GM19452 (cell line): ENCODE results near the gene NCF4.

ENCODE experiments used
- ATAC-seq: cut with Tn5 transposase; IDR thresholded peaks from one replicate; pipeline ENCODE4 v1.9.1; 2021; ENCODE audit not compliant: unreplicated experiment

Gene NCF4

DNA sequence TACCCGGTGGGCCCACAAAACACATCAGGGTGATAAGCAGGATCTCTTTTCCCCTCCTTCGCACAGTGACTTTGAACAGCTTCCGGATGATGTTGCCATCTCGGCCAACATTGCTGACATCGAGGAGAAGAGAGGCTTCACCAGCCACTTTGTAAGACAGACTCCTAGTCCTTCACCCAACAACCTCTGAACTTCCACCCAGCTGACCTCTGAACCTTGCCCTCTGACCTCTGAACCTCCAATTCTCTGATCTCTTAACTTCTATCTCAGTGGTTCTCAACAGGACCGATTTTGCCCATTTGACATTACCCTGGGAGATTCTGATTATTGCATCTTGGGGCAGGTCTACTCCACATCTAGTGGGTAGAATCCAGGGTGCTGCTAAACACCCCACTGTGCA, 3.2 kb downstream of the NCF4 start:
- no peak for ATAC-seq

DNA sequence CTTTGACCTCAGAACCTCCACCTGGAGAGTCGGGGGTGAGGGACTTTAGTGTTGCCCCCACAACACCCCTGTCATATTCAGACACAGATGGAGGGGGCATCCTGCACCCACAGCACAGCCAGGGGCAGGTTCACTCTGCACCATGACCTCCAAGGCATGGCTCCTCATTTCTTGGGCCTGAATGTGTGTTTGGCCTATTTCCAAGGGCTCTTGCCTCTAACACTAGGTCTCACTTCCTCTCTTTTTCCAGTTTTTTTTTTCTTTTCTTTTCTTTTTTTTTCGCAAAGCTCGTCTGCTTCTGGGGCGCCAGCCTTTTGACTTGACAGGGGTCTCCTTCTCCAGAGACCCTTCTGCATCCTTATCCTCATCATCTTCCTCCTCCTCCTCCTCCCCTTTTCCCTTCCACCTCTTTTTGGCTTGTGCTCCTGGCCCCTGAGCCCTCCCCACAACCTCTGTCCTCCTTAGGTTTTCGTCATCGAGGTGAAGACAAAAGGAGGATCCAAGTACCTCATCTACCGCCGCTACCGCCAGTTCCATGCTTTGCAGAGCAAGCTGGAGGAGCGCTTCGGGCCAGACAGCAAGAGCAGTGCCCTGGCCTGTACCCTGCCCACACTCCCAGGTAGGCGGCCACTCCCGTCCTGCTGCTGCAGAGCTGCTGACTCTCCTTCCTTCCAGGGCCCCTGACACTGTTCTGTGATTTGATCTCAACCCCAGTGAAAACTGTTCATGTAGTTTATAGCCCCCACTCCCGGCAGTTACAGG, 3.8 kb downstream of the NCF4 start:
- no peak for ATAC-seq

DNA sequence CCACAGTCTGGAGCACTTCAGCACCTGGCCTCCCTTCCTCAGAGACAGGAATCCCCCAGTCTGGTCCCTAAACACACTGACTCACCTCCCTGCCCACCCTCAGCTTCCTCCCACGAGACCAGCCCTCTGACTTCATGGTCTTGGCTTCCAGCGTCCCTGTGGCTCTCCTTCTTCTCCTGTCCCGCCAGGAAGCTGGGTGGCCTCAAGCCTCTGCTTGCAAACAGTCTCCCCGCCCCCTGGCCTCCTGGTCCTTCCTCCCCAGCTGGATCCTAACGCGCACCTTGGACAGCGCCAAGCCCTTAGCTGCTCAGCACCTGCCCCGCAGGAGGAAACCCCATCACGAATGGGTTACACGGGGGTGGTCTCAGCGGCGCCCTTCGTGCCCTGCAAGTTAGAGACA, 4.5 kb downstream of the NCF4 start:
- ATAC-seq, result no peak

DNA sequence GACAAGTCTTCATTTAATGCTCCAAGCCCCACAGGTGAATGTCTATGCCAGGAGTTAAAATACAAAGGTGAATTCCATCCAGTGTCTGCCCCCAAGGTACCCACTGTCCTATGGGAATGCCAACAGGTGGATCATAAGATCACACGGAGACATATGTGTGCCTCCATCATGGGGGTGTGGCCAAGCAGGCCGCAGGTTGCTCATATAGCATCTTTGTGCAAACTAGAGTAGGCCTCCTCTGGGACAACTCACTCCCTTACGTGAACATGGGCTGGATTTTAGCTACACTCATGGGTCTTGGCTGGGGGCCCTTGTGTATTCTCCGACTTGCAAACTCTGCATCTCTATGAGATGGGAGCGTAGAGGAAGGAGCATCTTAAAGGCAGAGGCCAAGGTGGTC, 6.9 kb downstream of the NCF4 start:
- ATAC-seq, result no peak

DNA sequence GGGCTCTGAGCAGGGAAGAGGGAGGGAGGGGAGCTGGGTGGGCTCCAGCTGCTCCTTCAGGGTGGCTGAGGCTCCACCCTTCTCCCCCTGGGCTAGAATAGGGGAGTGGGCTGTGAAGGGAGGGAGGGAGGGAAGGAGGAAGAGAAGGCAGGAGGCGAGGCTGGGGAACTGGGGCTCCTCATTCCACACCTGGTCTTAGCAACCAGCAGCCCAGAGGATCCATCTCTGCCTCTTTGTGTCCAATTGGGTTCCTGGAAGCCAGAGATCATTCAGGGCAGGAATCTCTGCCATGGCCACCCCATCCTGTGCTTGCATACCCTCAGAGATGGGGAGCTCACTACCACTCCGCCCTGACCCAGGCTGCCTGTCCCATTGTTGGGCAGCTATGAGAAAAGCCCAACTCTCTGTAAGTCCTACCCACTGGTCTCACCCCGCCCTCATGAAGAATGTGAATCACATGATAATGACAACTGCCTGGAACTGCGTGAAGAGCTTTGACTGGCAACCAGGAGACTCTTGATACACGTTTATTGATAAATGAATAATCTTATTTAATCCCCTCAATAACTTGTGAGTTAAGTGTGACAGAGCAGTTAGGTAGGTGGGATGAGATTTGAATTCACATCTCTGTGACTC, 7.9 kb downstream of the NCF4 start:
- ATAC-seq, result no peak

DNA sequence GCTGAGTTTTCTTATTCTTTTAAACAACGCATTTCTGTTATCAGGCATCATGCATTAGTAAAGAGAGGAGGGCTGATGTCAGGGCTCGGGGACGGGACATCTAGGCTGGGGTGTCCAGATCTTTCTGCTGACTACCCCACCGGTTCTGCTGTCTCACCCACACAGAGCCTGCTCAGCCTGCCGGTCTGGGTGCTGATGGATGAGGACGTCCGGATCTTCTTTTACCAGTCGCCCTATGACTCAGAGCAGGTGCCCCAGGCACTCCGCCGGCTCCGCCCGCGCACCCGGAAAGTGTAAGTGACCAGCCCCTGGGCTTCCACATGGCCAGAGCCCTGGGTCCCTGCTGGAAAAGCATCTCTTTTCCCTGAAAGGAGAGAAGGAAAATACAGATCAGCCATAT, 9.4 kb downstream of the NCF4 start:
- ATAC-seq, result no peak

DNA sequence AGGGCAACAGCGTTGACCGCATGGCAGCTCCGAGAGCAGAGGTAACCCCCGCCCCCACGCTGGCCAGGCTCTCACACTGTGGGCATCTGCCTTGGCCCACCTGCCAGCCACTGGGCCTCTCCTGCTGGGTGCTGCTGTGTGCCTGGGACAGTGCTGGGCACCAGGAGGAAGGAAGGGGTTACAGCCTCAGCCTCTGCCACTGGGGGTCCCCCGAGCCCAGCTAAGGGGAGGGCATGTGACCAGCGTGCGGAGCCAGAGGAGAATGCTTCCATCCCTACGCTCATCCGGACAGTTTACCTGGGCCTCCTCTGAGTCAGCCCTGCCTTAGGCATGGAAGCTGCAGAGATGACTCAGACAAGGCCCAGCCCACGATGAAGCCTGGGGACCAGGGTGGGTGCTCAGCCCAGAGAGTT, 10.9 kb downstream of the NCF4 start:
- ATAC-seq, result no peak

DNA sequence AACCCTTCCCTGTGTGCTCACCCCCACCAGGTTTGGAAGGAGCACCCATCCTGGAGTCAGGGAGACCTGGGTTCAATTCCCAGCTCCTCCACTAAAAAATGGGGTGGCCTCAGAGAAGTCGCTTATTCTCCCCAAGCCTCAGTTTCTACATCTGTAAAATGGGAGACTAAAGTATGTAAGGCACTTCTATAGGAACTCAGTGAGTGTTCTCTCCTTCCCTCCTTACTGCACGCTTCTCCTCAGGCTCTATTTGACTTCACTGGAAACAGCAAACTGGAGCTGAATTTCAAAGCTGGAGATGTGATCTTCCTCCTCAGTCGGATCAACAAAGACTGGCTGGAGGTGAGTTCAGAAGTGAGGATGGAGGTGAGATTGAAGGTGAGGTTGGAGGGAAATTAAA, 11.3 kb downstream of the NCF4 start:
- no peak for ATAC-seq

DNA sequence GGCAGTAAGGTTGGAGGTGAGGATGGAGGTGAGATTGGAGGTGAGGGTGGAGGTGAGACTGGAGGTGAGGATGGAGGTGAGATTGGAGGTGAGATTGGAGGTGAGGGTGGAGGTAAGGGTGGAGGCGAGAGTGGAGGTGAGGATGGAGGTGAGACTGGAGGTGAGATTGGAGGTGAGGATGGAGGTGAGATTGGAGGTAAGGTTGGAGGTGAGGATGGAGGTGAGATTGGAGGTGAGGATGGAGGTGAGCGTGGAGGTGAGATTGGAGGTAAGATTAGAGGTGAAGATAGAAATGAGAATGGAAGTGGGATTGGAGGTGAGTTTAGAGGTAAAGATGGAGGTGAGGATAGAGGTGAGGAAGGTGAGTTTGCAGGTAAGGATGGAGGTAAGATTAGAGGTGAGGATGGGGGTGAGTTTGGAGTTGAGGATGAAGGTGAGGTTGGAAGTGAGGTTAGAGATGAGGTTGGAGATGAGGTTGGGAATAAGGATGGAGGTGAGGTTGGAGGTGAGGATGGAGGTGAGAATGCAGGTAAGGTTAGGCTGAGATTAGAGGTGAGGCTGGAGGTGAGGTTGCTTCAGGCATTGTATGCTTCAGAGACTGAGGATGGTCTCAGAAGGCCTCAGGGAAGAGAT, 12.2 kb downstream of the NCF4 start:
- no peak for ATAC-seq

DNA sequence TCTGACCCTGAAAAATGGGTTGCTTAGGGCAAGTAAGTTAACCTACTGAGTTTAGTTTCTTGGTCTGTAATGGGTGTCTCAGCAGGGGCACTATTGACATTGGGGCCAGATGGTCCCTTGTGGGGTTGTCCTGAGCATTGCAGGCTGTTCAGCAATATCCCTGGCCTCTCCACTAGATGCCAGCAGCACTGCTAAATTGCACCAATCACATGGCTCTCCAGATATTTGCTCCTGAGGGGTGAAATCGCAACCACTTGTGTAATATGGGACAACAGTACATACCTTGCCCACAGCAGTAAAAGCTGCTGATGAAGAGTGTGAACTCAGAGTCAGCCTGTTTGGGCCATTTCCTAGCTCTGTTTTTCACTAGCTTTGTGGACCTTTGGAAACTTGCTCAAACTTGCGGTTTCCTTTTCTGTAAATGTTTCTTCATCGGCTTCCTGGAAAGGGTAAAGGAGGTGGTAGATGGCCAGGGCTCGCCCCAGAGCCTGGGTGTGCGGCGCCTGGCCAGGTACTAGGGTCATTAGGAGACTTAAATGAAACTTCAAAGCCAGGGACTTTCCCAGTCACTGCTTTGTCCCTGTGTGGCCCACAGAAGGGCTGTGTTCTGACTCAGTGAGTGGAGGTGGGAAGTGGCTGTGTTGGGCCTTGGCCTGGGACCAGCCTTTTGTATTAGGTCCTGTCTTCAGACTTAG, 13.0 kb downstream of the NCF4 start:
- ATAC-seq, result peak; percentile 92

DNA sequence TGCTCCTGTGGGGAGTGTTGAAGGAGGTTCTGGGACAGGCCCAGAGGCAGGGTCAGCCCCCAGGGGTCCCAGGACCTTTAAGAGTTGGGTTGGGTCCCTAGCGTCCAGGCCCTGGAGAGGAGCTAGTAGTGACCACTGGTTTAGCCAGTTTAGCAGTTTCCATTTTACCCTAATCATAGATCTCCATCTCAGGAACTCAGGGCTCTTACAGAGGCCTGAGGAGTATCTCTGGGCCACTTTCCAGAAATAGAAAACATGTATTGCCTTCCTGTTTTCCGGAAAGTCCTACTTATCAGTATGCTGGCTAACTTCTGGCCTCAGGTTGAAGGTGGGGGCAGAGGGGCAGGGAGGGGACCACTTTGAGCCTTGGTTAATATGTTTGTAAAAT, 13.5 kb downstream of the NCF4 start:
- no peak for ATAC-seq

DNA sequence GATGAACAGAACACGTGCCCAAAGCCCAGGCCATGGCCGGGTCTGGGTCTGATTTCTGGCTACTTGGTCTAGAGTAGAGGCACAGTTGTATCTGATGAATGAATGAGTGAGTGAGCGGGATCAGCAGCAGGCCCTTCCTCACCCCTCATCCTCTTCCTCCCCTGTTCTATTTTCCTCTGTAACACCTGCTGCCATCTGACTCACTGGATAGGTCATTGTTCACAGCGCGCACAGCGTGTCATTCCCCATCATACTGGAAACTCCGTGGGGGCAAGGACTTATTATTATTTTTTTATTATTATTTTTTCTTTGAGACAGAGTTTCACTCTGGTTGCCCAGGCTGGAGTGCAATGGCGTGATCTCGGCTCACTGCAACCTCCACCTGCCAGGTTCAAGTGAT, 13.9 kb downstream of the NCF4 start:
- ATAC-seq, result no peak

DNA sequence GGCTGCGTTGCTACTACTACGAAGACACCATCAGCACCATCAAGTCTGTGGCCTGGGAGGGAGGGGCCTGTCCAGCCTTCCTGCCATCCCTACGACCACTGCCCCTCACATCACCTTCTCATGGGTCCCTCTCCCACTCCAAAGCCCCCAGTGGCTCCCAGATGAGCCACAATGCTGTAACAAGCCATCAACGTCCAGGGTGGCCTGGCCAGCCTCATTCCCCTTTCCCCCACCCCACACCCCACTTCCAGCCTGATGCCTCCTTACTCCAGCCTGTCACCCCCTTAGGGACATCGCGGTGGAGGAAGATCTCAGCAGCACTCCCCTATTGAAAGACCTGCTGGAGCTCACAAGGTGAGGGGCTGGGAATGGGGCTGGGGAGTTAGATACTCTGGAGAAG, 14.9 kb downstream of the NCF4 start:
- no peak for ATAC-seq

DNA sequence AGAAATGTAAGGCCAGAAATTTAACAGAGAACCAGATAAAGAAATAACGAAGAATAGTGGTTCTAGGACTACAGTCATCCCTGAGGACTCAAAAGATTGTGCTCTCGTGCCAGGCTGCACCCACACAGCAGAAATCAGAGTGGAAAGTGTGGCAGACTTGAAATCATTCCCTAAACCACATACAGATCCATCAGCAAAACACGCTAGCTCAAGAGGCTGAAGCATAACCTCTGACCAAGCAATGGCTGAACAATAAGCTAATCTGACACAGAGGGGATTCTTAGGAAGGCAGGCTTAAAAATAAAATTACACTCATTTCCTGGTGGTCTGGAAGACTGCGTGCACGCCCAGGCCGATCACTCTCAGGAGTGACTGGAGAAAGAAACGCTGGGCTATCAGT, 19.0 kb downstream of the NCF4 start:
- ATAC-seq, result no peak

DNA sequence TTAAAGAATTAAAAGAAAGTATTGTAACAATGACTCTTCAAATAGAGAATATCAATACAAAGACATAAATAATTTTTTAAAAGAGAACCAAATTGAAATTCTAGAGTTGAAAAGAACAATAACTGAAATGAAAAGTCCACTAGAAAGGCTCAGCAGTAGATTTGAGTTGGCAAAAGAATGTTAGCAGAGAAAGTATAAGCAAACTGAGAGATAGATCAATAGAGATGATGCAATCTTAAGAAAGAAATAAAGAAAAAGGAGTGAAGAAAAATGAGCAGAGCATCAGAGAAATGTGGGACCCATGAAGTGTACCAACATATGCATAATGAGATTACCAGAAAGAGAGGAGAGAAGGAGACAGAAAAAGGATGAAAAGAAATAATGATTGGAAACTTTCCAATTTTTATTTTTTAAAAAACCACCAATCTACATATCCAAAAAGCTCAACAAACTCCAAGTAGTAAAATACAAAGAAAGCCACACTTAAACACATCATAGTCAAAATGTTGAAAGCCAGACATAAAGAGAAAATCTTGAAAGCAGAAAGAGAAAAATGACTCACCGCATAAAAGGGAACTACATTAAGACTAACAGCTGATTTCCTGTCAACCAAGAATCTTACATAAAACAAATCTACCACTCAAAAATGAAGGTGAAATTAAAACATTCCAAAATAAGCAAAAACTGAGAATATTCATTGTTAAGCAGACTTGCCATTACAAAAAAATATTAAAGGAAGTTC, 20.9 kb downstream of the NCF4 start:
- ATAC-seq, result no peak

DNA sequence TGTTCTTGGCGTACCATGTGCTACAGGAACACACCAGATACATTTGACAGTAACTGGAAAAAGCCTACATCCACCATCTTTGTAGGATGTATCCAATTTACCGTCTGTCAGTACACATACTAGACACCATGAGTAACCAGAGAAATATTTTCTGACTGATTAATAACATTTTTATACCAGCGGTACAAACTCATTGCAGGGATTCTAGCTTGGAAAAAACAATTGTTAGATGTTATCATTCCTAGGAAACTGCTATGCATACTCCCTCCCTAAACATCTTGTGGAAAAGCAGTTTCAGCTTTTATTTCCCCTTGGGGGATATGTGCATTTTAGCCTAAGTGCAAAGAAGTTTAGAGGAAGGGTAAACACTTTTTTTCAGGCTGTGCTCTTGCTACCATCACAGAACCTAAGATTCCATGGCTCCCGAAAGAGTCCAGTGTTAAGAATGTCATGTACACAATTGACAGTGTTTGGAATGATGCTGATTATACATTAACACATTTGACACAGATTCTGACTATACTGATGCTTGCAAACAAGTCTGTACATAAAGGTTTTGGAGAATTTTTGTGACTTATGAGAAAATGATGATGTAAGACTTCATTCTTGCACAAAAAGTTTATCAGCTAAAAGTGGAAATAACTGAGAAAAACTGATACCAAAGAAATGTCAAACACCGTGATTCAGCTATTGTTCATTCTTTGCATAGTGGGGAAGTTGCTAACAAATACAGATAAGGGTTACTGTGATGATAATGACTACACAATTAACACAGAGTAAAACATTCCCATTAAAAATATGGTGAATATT, 23.7 kb downstream of the NCF4 start:
- ATAC-seq, result no peak

DNA sequence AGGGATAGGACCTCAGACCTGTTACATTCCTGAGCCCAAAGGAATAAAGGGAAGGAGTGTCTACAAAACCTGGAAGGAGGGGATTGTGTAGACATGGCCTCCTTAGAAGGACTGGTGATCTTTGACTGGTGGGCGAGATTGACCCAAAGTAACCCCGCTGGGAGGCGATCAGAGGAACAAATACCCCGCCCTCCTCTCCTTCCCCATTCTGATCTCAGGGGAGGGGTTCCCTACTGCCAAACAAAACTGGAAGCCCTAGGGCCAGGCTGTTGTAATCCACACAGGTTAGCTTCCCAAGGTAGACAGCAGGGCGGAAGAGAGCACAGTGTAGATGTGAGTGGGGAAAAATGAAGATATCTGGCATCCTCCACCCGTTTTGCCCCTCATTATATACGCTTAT, 24.7 kb downstream of the NCF4 start:
- no peak for ATAC-seq

DNA sequence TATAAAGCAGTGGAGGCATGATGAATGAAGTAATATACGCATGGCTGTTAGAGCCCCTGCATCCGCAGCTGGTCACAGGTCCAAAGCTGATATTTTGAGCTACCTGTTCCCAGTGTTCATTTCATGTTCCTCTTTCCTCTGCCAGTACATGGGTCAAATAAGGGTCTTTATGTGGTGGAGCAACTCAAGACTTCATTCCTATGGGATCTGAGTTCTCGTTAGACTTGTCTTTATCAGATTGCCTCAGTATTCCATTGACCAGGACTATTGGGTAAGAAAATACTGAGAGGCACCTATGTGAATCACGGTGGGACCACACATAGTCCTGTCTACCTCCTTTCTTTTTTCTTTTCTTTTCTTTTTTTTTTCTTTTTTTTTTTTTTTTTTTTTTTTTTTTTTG, 25.2 kb downstream of the NCF4 start:
- ATAC-seq, result no peak

DNA sequence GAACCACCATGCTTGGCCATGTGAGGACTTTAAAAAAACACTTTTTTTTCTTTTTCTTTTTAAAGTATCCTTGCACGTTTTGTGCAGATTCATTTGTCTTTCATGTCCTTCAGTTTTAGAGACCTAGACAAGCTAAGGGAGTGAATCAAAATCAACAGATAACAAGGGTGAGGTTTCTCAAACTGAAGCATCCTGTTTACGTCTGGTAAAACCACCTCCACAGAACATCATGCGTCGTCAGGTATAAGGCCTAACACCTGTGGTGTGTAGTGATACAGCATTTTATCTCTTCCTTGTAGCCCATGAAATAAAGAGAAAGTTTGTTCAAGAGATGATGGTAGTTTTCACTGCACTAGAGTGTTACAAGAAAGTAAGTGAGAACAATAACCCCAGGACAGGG, 26.4 kb downstream of the NCF4 start:
- ATAC-seq, result no peak

DNA sequence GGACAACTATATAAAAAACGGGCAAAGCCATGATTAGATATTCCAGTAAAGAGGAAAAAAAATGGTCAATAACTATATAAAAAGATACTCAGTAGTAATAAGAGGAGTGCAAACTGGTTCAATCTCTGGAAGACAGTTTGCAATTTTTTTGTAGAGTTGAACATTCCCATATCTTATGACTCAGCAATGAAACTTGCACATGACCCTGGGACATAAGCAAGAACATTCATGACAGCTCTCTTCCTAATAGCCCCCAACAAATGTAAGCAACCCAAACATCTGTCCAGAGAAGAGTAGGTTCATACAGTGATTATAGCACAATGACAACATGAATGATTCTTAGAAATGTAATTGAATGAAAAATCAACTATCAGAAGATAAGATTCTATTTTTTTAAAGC, 30.8 kb downstream of the NCF4 start:
- ATAC-seq, result no peak
